Ovary (tissue), 3 donors: ENCODE measurements around the gene MYL4.

Experiments used
- EP300 ChIP-seq: sonication (generic); formaldehyde crosslinking; IDR thresholded peaks from one replicate; pipeline ENCODE4 v1.6.1; 2017; ENCODE audit warnings: antibody characterized with exemption
- TF ChIP-seq, protein P1 (sequence below), 3 donors: fragments of 450-650 bp in 2 of 3; fragments of 200-600 bp in 1 of 3; IDR thresholded peaks; one replicate each; pipeline versions ENCODE4 v1.5.1 to v1.8.0; 2016 to 2022; ENCODE audit warnings: antibody characterized with exemption in 3 of 3, mild to moderate bottlenecking in 1 of 3
- donor health status: DM: no; HTN: no; CAD: no.

DNA sequence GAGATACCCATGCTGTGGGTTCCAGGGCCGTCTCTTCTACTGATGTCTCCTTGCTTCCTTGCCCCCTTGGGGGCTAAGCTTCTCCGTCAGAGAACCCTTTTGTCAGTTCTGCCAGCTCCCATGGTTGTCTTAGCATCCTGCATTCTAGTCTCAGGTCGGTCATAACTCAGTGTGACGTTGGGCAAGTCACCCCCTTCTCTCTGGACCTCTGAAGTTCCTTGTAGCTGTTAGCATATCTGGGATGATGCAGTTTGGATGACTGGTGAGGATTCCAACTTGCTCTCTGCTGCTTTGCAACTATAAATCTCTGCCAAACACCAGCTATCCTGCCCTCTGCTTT is 8.9 kb upstream of the MYL4 start:
- TF ChIP-seq EP300 = no peak
- TF ChIP-seq, protein P1, sequence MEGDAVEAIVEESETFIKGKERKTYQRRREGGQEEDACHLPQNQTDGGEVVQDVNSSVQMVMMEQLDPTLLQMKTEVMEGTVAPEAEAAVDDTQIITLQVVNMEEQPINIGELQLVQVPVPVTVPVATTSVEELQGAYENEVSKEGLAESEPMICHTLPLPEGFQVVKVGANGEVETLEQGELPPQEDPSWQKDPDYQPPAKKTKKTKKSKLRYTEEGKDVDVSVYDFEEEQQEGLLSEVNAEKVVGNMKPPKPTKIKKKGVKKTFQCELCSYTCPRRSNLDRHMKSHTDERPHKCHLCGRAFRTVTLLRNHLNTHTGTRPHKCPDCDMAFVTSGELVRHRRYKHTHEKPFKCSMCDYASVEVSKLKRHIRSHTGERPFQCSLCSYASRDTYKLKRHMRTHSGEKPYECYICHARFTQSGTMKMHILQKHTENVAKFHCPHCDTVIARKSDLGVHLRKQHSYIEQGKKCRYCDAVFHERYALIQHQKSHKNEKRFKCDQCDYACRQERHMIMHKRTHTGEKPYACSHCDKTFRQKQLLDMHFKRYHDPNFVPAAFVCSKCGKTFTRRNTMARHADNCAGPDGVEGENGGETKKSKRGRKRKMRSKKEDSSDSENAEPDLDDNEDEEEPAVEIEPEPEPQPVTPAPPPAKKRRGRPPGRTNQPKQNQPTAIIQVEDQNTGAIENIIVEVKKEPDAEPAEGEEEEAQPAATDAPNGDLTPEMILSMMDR (IDR thresholded peaks at IDR 0.05) = no peak
